Astrocyte (in vitro differentiated cells and primary cell): ENCODE results near the gene MYPN. TPM values are rescaled to one million over a fixed set of nuclear protein-coding genes. Genes with fewer than 3 reads are reported as not detected.

Experiments
- DNase-seq: peaks from one replicate; pipeline ENCODE4 v3.0.0-alpha.2; 2010; ENCODE audit warnings: low read depth
- FAIRE-seq: peaks from 2 replicates; lab custom pipeline; 2011; peaks lifted over from hg19 to GRCh38; lab: Jason Lieb, UNC
- H2AFZ ChIP-seq: 2 replicates; pipeline ENCODE4 v1.6.0; 2012; ENCODE audit warnings: low read depth, low read length, inconsistent platforms
- H3K27ac ChIP-seq: 2 replicates; pipeline ENCODE4 v1.5.1; 2011; ENCODE audit warnings: low read depth, low read length, inconsistent platforms
- H3K27me3 ChIP-seq: 2 replicates; pipeline ENCODE4 v1.6.0; 2011; ENCODE audit warnings: low read length, inconsistent platforms; ENCODE audit not compliant: insufficient read depth
- H3K36me3 ChIP-seq: 2 replicates; pipeline ENCODE4 v1.5.1; 2011; ENCODE audit warnings: low read length, inconsistent platforms; ENCODE audit not compliant: insufficient read depth
- H3K4me1 ChIP-seq: 2 replicates; pipeline ENCODE4 v1.5.1; 2011; ENCODE audit warnings: low read length, inconsistent platforms; ENCODE audit not compliant: insufficient read depth
- H3K4me2 ChIP-seq: 2 replicates; pipeline ENCODE4 v1.6.0; 2012; ENCODE audit warnings: low read length, inconsistent platforms
- H3K4me3 ChIP-seq: 2 replicates; pipeline ENCODE4 v1.5.1; 2011; ENCODE audit warnings: low read depth, mild to moderate bottlenecking, low read length, inconsistent platforms; ENCODE audit not compliant: insufficient read depth
- H3K79me2 ChIP-seq: 2 replicates; pipeline ENCODE4 v1.6.0; 2012; ENCODE audit warnings: mild to moderate bottlenecking, low read length, inconsistent platforms; ENCODE audit not compliant: insufficient read depth
- H3K9ac ChIP-seq: 2 replicates; pipeline ENCODE4 v1.6.0; 2012; ENCODE audit warnings: mild to moderate bottlenecking, low read length, inconsistent platforms
- H3K9me3 ChIP-seq: 2 replicates; pipeline ENCODE4 v1.5.1; 2012; ENCODE audit warnings: low read depth, mild to moderate bottlenecking, low read length, inconsistent platforms; ENCODE audit not compliant: insufficient read depth
- H4K20me1 ChIP-seq: 2 replicates; pipeline ENCODE4 v1.6.0; 2012; ENCODE audit warnings: low read length, inconsistent platforms; ENCODE audit not compliant: insufficient read depth
- H3K27ac Mint-ChIP-seq: one replicate; pipeline ENCODE4 v1.8.0; 2021; ENCODE audit warnings: mild to moderate bottlenecking, mixed read lengths; ENCODE audit not compliant: unreplicated experiment
- H3K27me3 Mint-ChIP-seq: one replicate; pipeline ENCODE4 v1.8.0; 2021; ENCODE audit warnings: low read depth, mixed read lengths; ENCODE audit not compliant: unreplicated experiment
- H3K36me3 Mint-ChIP-seq: one replicate; pipeline ENCODE4 v1.8.0; 2021; ENCODE audit warnings: low read depth, mixed read lengths; ENCODE audit not compliant: unreplicated experiment
- H3K4me1 Mint-ChIP-seq: one replicate; pipeline ENCODE4 v1.8.0; 2021; ENCODE audit warnings: low read depth, mixed read lengths; ENCODE audit not compliant: unreplicated experiment
- H3K4me3 Mint-ChIP-seq: one replicate; pipeline ENCODE4 v1.8.0; 2021; ENCODE audit warnings: mild to moderate bottlenecking, moderate library complexity, mixed read lengths; ENCODE audit not compliant: unreplicated experiment
- H3K9me3 Mint-ChIP-seq: one replicate; pipeline ENCODE4 v1.8.0; 2021; ENCODE audit warnings: mild to moderate bottlenecking, mixed read lengths; ENCODE audit not compliant: unreplicated experiment
- CTCF ChIP-seq: IDR thresholded peaks from 2 replicates; pipeline ENCODE4 v1.5.1; 2011; ENCODE audit warnings: low read depth, mild to moderate bottlenecking, inconsistent platforms, low read length, moderate library complexity; ENCODE audit not compliant: insufficient read depth
- EZH2 ChIP-seq: IDR thresholded peaks from 2 replicates; pipeline ENCODE4 v1.6.1; 2012; ENCODE audit warnings: mild to moderate bottlenecking, low read length, inconsistent platforms; ENCODE audit not compliant: insufficient read depth
- total RNA-seq: library from RNA; stranded (reverse); gene quantifications from 2 replicates; pipeline ENCODE4 v1.2.1, GENCODE V29; 2021

Gene MYPN
- total RNA-seq, 1 donor from 2014 or later, result 0.11 TPM

GRCh38 chr10:68233046-68233445 is 123.8 kb downstream of the MYPN start:
- no peak overlapping the region for H3K27ac Mint-ChIP-seq
- no peak overlapping the region for H3K9ac ChIP-seq
- H2AFZ ChIP-seq, result no peak overlapping the region
- H3K9me3 Mint-ChIP-seq, result no peaks in the 10 kb centered on the region
- H3K4me2 ChIP-seq, result no peak overlapping the region
- no peaks in the 10 kb centered on the region for H3K36me3 ChIP-seq
- no peaks in the 10 kb centered on the region for H3K79me2 ChIP-seq
- H3K27me3 Mint-ChIP-seq, result peaks cover 15% of the 10 kb centered on the region
- H3K36me3 Mint-ChIP-seq, result no peaks in the 10 kb centered on the region
- FAIRE-seq (no peak), DNase-seq (no peak)
- no peaks in the 10 kb centered on the region for H4K20me1 ChIP-seq
- no peaks in the 10 kb centered on the region for H3K4me1 ChIP-seq
- H3K27me3 ChIP-seq, result peaks cover 9% of the 10 kb centered on the region
- TF ChIP-seq CTCF, result no peak
- no peak for TF ChIP-seq EZH2
- H3K4me3 ChIP-seq, result no peak overlapping the region
- H3K4me1 Mint-ChIP-seq, result peaks cover 2% of the 10 kb centered on the region
- H3K27ac ChIP-seq, result no peak overlapping the region
- H3K4me3 Mint-ChIP-seq, result no peak overlapping the region
- no peaks in the 10 kb centered on the region for H3K9me3 ChIP-seq

GRCh38 chr10:68235111-68235510 is 125.8 kb downstream of the MYPN start:
- peaks cover 15% of the 10 kb centered on the region for H3K27me3 Mint-ChIP-seq
- peaks cover 2% of the 10 kb centered on the region for H3K36me3 Mint-ChIP-seq
- Histone ChIP-seq H3K4me2 (no peak overlapping the region), H3K79me2 (no peaks in the 10 kb centered on the region), H3K27ac (no peak overlapping the region), H3K4me1 (no peaks in the 10 kb centered on the region), H3K4me3 (no peak overlapping the region), H2AFZ (no peak overlapping the region), H4K20me1 (no peaks in the 10 kb centered on the region), H3K9me3 (no peaks in the 10 kb centered on the region), H3K9ac (no peak overlapping the region), H3K27me3 (peaks cover 9% of the 10 kb centered on the region), H3K36me3 (no peaks in the 10 kb centered on the region)
- H3K27ac Mint-ChIP-seq, result no peak overlapping the region
- no peak for TF ChIP-seq CTCF
- no peak for TF ChIP-seq EZH2
- DNase-seq, result no peak
- H3K4me3 Mint-ChIP-seq, result no peak overlapping the region
- FAIRE-seq, result no peak
- H3K9me3 Mint-ChIP-seq, result no peaks in the 10 kb centered on the region
- H3K4me1 Mint-ChIP-seq, result peaks cover 5% of the 10 kb centered on the region

GRCh38 chr10:68235581-68235980 is 126.3 kb downstream of the MYPN start:
- Mint-ChIP-seq H3K4me3 (no peak overlapping the region), H3K27me3 (peaks cover 15% of the 10 kb centered on the region), H3K4me1 (peaks cover 5% of the 10 kb centered on the region), H3K36me3 (peaks cover 2% of the 10 kb centered on the region), H3K9me3 (no peaks in the 10 kb centered on the region), H3K27ac (no peak overlapping the region)
- H3K36me3 ChIP-seq, result no peaks in the 10 kb centered on the region
- DNase-seq (no peak), FAIRE-seq (no peak)
- TF ChIP-seq CTCF (no peak), EZH2 (no peak)
- no peak overlapping the region for H3K9ac ChIP-seq
- H3K4me1 ChIP-seq, result no peaks in the 10 kb centered on the region
- no peak overlapping the region for H3K4me3 ChIP-seq
- H3K79me2 ChIP-seq, result no peaks in the 10 kb centered on the region
- H3K4me2 ChIP-seq, result no peak overlapping the region
- H3K9me3 ChIP-seq, result no peaks in the 10 kb centered on the region
- peaks cover 9% of the 10 kb centered on the region for H3K27me3 ChIP-seq
- H4K20me1 ChIP-seq, result no peaks in the 10 kb centered on the region
- H3K27ac ChIP-seq, result no peak overlapping the region
- H2AFZ ChIP-seq, result no peak overlapping the region
